OCI-LY1 (cell line): ENCODE results near the gene LCMT1.

Experiments
- H2AFZ ChIP-seq: fragments of 200-600 bp; sonication (generic), shearing (Covaris generic); 2 replicates; pipeline ENCODE4 v1.6.0; 2014; ENCODE audit warnings: antibody characterized with exemption, mild to moderate bottlenecking, low read length
- H3F3A ChIP-seq: fragments of 200-600 bp; sonication (generic), shearing (Covaris generic); 2 replicates; pipeline ENCODE4 v1.6.0; 2014; ENCODE audit warnings: mild to moderate bottlenecking, antibody characterized with exemption, low read length, moderate library complexity; ENCODE audit not compliant: insufficient read depth
- H3K27ac ChIP-seq: fragments of 200-600 bp; sonication (generic); 2 replicates; pipeline ENCODE4 v1.5.1; 2014; ENCODE audit warnings: low read length, mixed run types, mild to moderate bottlenecking, low read depth; ENCODE audit not compliant: poor library complexity, severe bottlenecking
- H3K27me3 ChIP-seq: fragments of 200-600 bp; sonication (generic); 2 replicates; pipeline ENCODE4 v1.6.0; 2014; ENCODE audit warnings: antibody characterized with exemption, mild to moderate bottlenecking, low read length, moderate library complexity; ENCODE audit not compliant: insufficient read depth
- H3K36me3 ChIP-seq: fragments of 200-600 bp; sonication (generic); 2 replicates; pipeline ENCODE4 v1.6.1; 2014; ENCODE audit warnings: mild to moderate bottlenecking, antibody characterized with exemption, low read length, moderate library complexity, mixed read lengths; ENCODE audit not compliant: insufficient read depth
- H3K4me1 ChIP-seq: fragments of 200-600 bp; sonication (generic); 2 replicates; pipeline ENCODE4 v1.5.1; 2014; ENCODE audit warnings: mild to moderate bottlenecking, low read length, moderate library complexity; ENCODE audit not compliant: insufficient read depth, severe bottlenecking
- H3K4me2 ChIP-seq: fragments of 200-600 bp; sonication (generic), shearing (Covaris generic); 2 replicates; pipeline ENCODE4 v1.6.1; 2014; ENCODE audit warnings: low read length
- H3K4me3 ChIP-seq: fragments of 200-600 bp; sonication (generic); 2 replicates; pipeline ENCODE4 v1.5.1; 2014; ENCODE audit warnings: low read length, low read depth, mild to moderate bottlenecking, mixed read lengths; ENCODE audit not compliant: poor library complexity, severe bottlenecking
- H3K79me2 ChIP-seq: fragments of 200-600 bp; shearing (Covaris generic); 2 replicates; pipeline ENCODE4 v1.6.1; 2016; ENCODE audit warnings: mixed run types, low read length, mixed read lengths; ENCODE audit not compliant: insufficient read depth
- H3K9ac ChIP-seq: fragments of 200-600 bp; sonication (generic), shearing (Covaris generic); 2 replicates; pipeline ENCODE4 v1.6.1; 2014; ENCODE audit warnings: mild to moderate bottlenecking, low read length, mixed read lengths
- H3K9me2 ChIP-seq: fragments of 200-600 bp; sonication (generic), shearing (Covaris generic); 2 replicates; pipeline ENCODE4 v1.6.1; 2014; ENCODE audit warnings: low read depth, mild to moderate bottlenecking, low read length, mixed read lengths
- H3K9me3 ChIP-seq: fragments of 200-600 bp; shearing (Covaris generic); 2 replicates; pipeline ENCODE4 v1.6.1; 2014; ENCODE audit warnings: low read length, mixed read lengths
- H4K20me1 ChIP-seq: fragments of 200-600 bp; sonication (generic), shearing (Covaris generic); 2 replicates; pipeline ENCODE4 v1.6.0; 2016; ENCODE audit warnings: mild to moderate bottlenecking, low read length; ENCODE audit not compliant: insufficient read depth
- CTCF ChIP-seq: fragments of 200-600 bp; sonication (generic), shearing (Covaris generic); IDR thresholded peaks from 2 replicates; pipeline ENCODE4 v1.5.1; 2017; ENCODE audit warnings: mild to moderate bottlenecking, antibody characterized with exemption, low read length, moderate library complexity, mixed read lengths
- EZH2 ChIP-seq: fragments of 200-600 bp; sonication (generic), shearing (Covaris generic); IDR thresholded peaks from 2 replicates; pipeline ENCODE4 v1.8.0; 2017; ENCODE audit warnings: borderline replicate concordance, mixed run types, mild to moderate bottlenecking, antibody characterized with exemption, low read length, moderate library complexity, mixed read lengths

Gene LCMT1

GRCh38 chr16:25192096-25192495, 80.6 kb downstream of the LCMT1 start:
- Histone ChIP-seq H3K79me2 (no peaks in the 10 kb centered on the region), H3K9me3 (no peaks in the 10 kb centered on the region), H3K9ac (no peak overlapping the region), H3K9me2 (no peaks in the 10 kb centered on the region), H3K27ac (no peak overlapping the region), H3K4me2 (no peak overlapping the region), H4K20me1 (no peaks in the 10 kb centered on the region), H3K36me3 (no peaks in the 10 kb centered on the region), H3K4me1 (no peaks in the 10 kb centered on the region), H3K4me3 (no peak overlapping the region), H3K27me3 (no peaks in the 10 kb centered on the region), H2AFZ (no peak overlapping the region), H3F3A (no peaks in the 10 kb centered on the region)
- TF ChIP-seq EZH2 (no peak), CTCF (no peak)

GRCh38 chr16:25194273-25194878, 82.8 kb downstream of the LCMT1 start:
- Histone ChIP-seq H3K27me3 (no peaks in the 10 kb centered on the region), H3K9me2 (no peaks in the 10 kb centered on the region), H3K4me3 (no peak overlapping the region), H3K36me3 (no peaks in the 10 kb centered on the region), H3K9me3 (no peaks in the 10 kb centered on the region), H3K9ac (no peak overlapping the region), H3K79me2 (no peaks in the 10 kb centered on the region), H3K27ac (no peak overlapping the region), H3F3A (no peaks in the 10 kb centered on the region), H3K4me1 (no peaks in the 10 kb centered on the region), H3K4me2 (no peak overlapping the region), H2AFZ (no peak overlapping the region), H4K20me1 (no peaks in the 10 kb centered on the region)
- no peak for TF ChIP-seq CTCF
- no peak for TF ChIP-seq EZH2

DNA sequence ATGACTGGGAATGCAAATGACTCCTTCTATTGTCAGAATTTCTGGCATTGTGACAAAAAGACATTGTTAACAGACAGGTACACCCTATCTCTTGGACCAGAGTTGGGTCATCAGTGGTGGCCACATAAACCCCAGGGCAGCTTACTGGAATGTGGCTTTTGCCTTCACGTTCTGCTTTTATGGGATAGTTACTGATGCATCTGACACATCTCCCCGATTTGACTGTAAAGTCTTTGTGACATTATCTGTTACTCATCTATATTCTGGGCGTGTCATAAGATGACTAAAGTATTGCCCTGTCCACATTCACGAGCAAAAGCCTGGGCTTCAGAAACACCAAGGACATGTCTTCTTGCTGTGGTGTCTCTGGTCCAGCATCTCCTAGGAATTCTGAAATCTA, 86.5 kb downstream of the LCMT1 start:
- H2AFZ ChIP-seq = no peak overlapping the region
- no peaks in the 10 kb centered on the region for H3F3A ChIP-seq
- no peak overlapping the region for H3K4me2 ChIP-seq
- no peaks in the 10 kb centered on the region for H3K36me3 ChIP-seq
- H3K9ac ChIP-seq = no peak overlapping the region
- H3K9me2 ChIP-seq = no peaks in the 10 kb centered on the region
- H3K27ac ChIP-seq = no peak overlapping the region
- H3K4me1 ChIP-seq = no peaks in the 10 kb centered on the region
- TF ChIP-seq EZH2 (no peak), CTCF (no peak)
- no peaks in the 10 kb centered on the region for H4K20me1 ChIP-seq
- no peaks in the 10 kb centered on the region for H3K27me3 ChIP-seq
- H3K4me3 ChIP-seq = no peak overlapping the region
- H3K79me2 ChIP-seq = no peaks in the 10 kb centered on the region
- no peaks in the 10 kb centered on the region for H3K9me3 ChIP-seq
